Measurements from ENCODE around the gene OR4C5. TPM values are rescaled to one million over a fixed set of nuclear protein-coding genes. Genes with fewer than 3 reads are reported as not detected.

The OR4C5 gene
- total and polyA plus RNA-seq, 2 of the 8 experiments (the other 6 are each of a cell fraction or from before 2014, with no cell fraction given) = not detected

- Histone ChIP-seq H4K20me1 (replicated peaks in 1 of 2; ENCODE audit: control insufficient read depth in 1 of 2, insufficient read depth in 2 of 2, low read length in 2 of 2) (no peaks in the 10 kb centered on the region), H3K79me2 (ENCODE audit: control insufficient read depth in 1 of 2, insufficient read depth in 2 of 2, low read length in 2 of 2) (no peaks in the 10 kb centered on the region), H3K4ac (replicated peaks; ENCODE audit: insufficient read length, low read depth, low read length) (no peak overlapping the region), H2BK15ac (ENCODE audit: low read length) (no peak overlapping the region), H2AK5ac (ENCODE audit: low read depth, low read length) (no peak overlapping the region), H3K56ac (replicated peaks; ENCODE audit: insufficient read length, low read depth, low read length) (no peak overlapping the region), H3K4me3 (ENCODE audit: extremely low read depth in 1 of 4, insufficient read depth in 2 of 4, low read depth in 3 of 4, low read length in 4 of 4) (no peak overlapping the region), H4K5ac (ENCODE audit: insufficient read length, low read depth, low read length) (no peak overlapping the region), H4K8ac (ENCODE audit: extremely low read depth, insufficient read depth, low read length) (no peak overlapping the region), H3K23me2 (ENCODE audit: low read depth, low read length) (no peaks in the 10 kb centered on the region), H3K36me3 (ENCODE audit: control insufficient read depth in 2 of 4, insufficient read depth in 4 of 4, low read length in 3 of 4) (no peaks in the 10 kb centered on the region), H3K18ac (ENCODE audit: extremely low read depth, low read length) (no peak overlapping the region), H3K79me1 (ENCODE audit: low read depth, low read length) (no peaks in the 10 kb centered on the region), H2BK120ac (replicated peaks; ENCODE audit: low read depth, low read length) (no peak overlapping the region), H3K9ac (replicated peaks in 1 of 4; ENCODE audit: extremely low read depth in 1 of 4, low read depth in 3 of 4, low read length in 3 of 4) (no peak overlapping the region), H3K27me3 (replicated peaks in 1 of 4; ENCODE audit: control insufficient read depth in 3 of 4, extremely low read depth in 1 of 4, insufficient read depth in 3 of 4, low read length in 3 of 4) (no peaks in the 10 kb centered on the region), H3K4me1 (replicated peaks in 1 of 4; ENCODE audit: control insufficient read depth in 3 of 4, insufficient read depth in 4 of 4, low read length in 3 of 4) (no peaks in the 10 kb centered on the region), H2BK5ac (ENCODE audit: low read depth, low read length) (no peak overlapping the region), H3K4me2 (ENCODE audit: insufficient read depth in 1 of 2, low read depth in 2 of 2, low read length in 2 of 2) (no peak overlapping the region), H2BK12ac (ENCODE audit: low read depth, low read length) (no peak overlapping the region), H4K91ac (replicated peaks; ENCODE audit: insufficient read length, low read length) (no peak overlapping the region), H3K23ac (ENCODE audit: insufficient read length) (no peak overlapping the region), H2AFZ (ENCODE audit: low read length) (no peak overlapping the region), H2BK20ac (ENCODE audit: low read length) (no peak overlapping the region), H3K9me3 (ENCODE audit: insufficient read depth in 2 of 2, low read depth in 1 of 2, low read length in 1 of 2) (peaks cover 52 to 64% of the 10 kb centered on the region in 2 experiments), H3K14ac (ENCODE audit: insufficient read length) (no peak overlapping the region), H3K27ac (ENCODE audit: low read depth, low read length) (no peak overlapping the region)
- 60% methylated on average over 2 of the region's 2 CpGs; no CpG with 5 or more reads in 1 of the 2 experiments for WGBS, 2 experiments (ENCODE audit: extremely low coverage in 1 of 2, insufficient coverage in 1 of 2, insufficient read length in 1 of 2, insufficient replicate concordance in 2 of 2, low coverage in 1 of 2, low lambda C conversion rate in 2 of 2, missing lambda C conversion rate in 1 of 2)
- ChIA-PET POLR2A (ENCODE audit: partially characterized antibody) (no interaction called here), CTCF (ENCODE audit: partially characterized antibody) (no interaction called here)
- FAIRE-seq = no peak
- no peak for DNase-seq (ENCODE audit: low read depth in 1 of 2, low spot score in 2 of 2)
- TF ChIP-seq SAP30 (IDR thresholded peaks at IDR 0.05; ENCODE audit: insufficient read depth, insufficient replicate concordance, low read length) = no peak
- TF ChIP-seq CBX8 (IDR thresholded peaks at IDR 0.05; ENCODE audit: borderline replicate concordance, low read depth, low read length) = no peak
- no peak for TF ChIP-seq RFX5 (IDR thresholded peaks at IDR 0.05; ENCODE audit: borderline replicate concordance, low read depth, low read length)
- TF ChIP-seq EP300 (IDR thresholded peaks at IDR 0.05; ENCODE audit: borderline replicate concordance in 1 of 2, low read depth in 2 of 2, low read length in 2 of 2) = no peak
These were observed 24.8 kb downstream of the OR4C5 start for GRCh38 chr11:48341466-48341865.
